ENCODE measurements around the gene LCN10. TPM values are rescaled to one million over a fixed set of nuclear protein-coding genes. Genes with fewer than 3 reads are reported as not detected.

LCN10 gene
- total and polyA plus RNA-seq, 2 of the 13 experiments (the other 11 are each of a cell fraction or from before 2014, with no cell fraction given), result 0.53 to 0.61 TPM

GRCh38 chr9:136695435-136695895 lies 47.3 kb downstream of the LCN10 start:
- Histone ChIP-seq H2AFZ (ENCODE audit: low read length) (no peak overlapping the region), H3K27me3 (ENCODE audit: control insufficient read depth in 1 of 2, insufficient read depth in 2 of 2, low read length in 2 of 2) (peaks cover 15 to 42% of the 10 kb centered on the region in 2 experiments; a peak in 4 of 5 replicates), H3K36me3 (replicated peaks in 1 of 2; ENCODE audit: control insufficient read depth in 1 of 2, insufficient read depth in 2 of 2, low read length in 2 of 2) (no peaks in the 10 kb centered on the region), H3K27ac (ENCODE audit: extremely low read length, insufficient read depth, low read length) (no peak overlapping the region), H3K9ac (ENCODE audit: insufficient read depth, low read depth, low read length) (no peak overlapping the region), H4K20me1 (ENCODE audit: insufficient read depth, low read length) (no peaks in the 10 kb centered on the region), H3K9me3 (ENCODE audit: low read length) (no peaks in the 10 kb centered on the region), H3K4me2 (ENCODE audit: low read depth, low read length) (peak overlapping the region; percentile 36; the same call in 1 of the 2 replicates), H3K4me1 (ENCODE audit: insufficient read depth, low read length) (peaks cover 88% of the 10 kb centered on the region), H3K79me2 (ENCODE audit: insufficient read depth, low read length) (no peaks in the 10 kb centered on the region), H3K4me3 (replicated peaks in 1 of 3; ENCODE audit: insufficient read depth in 1 of 3, low read depth in 2 of 3, low read length in 3 of 3) (peak overlapping the region in 1 of 3 experiments; percentile 41; a peak in 1 of 6 replicates)
- ATAC-seq, result no peak
- in situ Hi-C loops (cut with HindIII; ENCODE audit: extremely low pct_ligation_motif_present, low pct_unique_long_range_greater_than_20kb), result no loop called here
- TF ChIP-seq HNRNPL (IDR thresholded peaks at IDR 0.05; ENCODE audit: low read depth, low read length) (0 out of 2 replicates have a peak, but pooled peaks have one; percentile 42), TEAD2 (CRISPR knock-in tag; IDR thresholded peaks at IDR 0.05) (no peak)
- CTCF ChIA-PET (ENCODE audit: low intra/inter-chr PET ratio, low total read pairs), result no interaction called here
- POLR2A ChIA-PET, result no interaction called here
- no peak for DNase-seq (ENCODE audit: low spot score)
- BruUV-seq (replicated peaks), result no TSS peak
- FAIRE-seq, result no peak
- WGBS (ENCODE audit: low lambda C conversion rate), result 47% methylated on average over 3 of the region's 10 CpGs
- intact Hi-C loops (cut with micrococcal nuclease; ENCODE audit: unreplicated experiment), result no loop called here

- 84% methylated on average over 11 of the region's 11 CpGs for WGBS (ENCODE audit: low lambda C conversion rate)
- Histone ChIP-seq H3K79me2 (ENCODE audit: insufficient read depth, low read length) (no peaks in the 10 kb centered on the region), H3K4me2 (ENCODE audit: low read depth, low read length) (no peak overlapping the region), H3K9ac (ENCODE audit: insufficient read depth, low read depth, low read length) (no peak overlapping the region), H3K9me3 (ENCODE audit: low read length) (no peaks in the 10 kb centered on the region), H3K27me3 (ENCODE audit: control insufficient read depth in 1 of 2, insufficient read depth in 2 of 2, low read length in 2 of 2) (peaks cover 18 to 48% of the 10 kb centered on the region in 2 experiments; a peak in 4 of 5 replicates), H3K4me1 (ENCODE audit: insufficient read depth, low read length) (peaks cover 82% of the 10 kb centered on the region), H3K4me3 (replicated peaks in 1 of 3; ENCODE audit: insufficient read depth in 1 of 3, low read depth in 2 of 3, low read length in 3 of 3) (no peak overlapping the region), H4K20me1 (ENCODE audit: insufficient read depth, low read length) (no peaks in the 10 kb centered on the region), H3K27ac (ENCODE audit: extremely low read length, insufficient read depth, low read length) (no peak overlapping the region), H3K36me3 (replicated peaks in 1 of 2; ENCODE audit: control insufficient read depth in 1 of 2, insufficient read depth in 2 of 2, low read length in 2 of 2) (no peaks in the 10 kb centered on the region), H2AFZ (ENCODE audit: low read length) (no peak overlapping the region)
- CTCF ChIA-PET (ENCODE audit: low intra/inter-chr PET ratio, low total read pairs), result no interaction called here
- intact Hi-C loops (cut with micrococcal nuclease; ENCODE audit: unreplicated experiment) (loop anchor here (5.0 kb wide), 1 partner anchor 48 kb away; no protein-coding TSS in a partner anchor), in situ Hi-C loops (cut with HindIII; ENCODE audit: extremely low pct_ligation_motif_present, low pct_unique_long_range_greater_than_20kb) (no loop called here)
- DNase-seq (ENCODE audit: low spot score), result no peak
- POLR2A ChIA-PET, result no interaction called here
- ATAC-seq, result no peak
- TF ChIP-seq PHF20 (CRISPR knock-in tag; IDR thresholded peaks at IDR 0.05) (no peak), NKX3-1 (CRISPR knock-in tag; IDR thresholded peaks at IDR 0.05) (no peak), ZNF142 (CRISPR knock-in tag; IDR thresholded peaks at IDR 0.05) (no peak), SALL2 (CRISPR knock-in tag; IDR thresholded peaks at IDR 0.05) (no peak), ZNF780A (CRISPR knock-in tag; IDR thresholded peaks at IDR 0.05) (no peak), NCOA2 (CRISPR knock-in tag; IDR thresholded peaks at IDR 0.05) (no peak)
- FAIRE-seq, result no peak
- BruUV-seq (replicated peaks), result no TSS peak
Measured at GRCh38 chr9:136694872-136695247, 47.9 kb downstream of the LCN10 start.
